ENCODE data around the gene ATRN. TPM values are rescaled to one million over a fixed set of nuclear protein-coding genes. Genes with fewer than 3 reads are reported as not detected.

Gene ATRN
- total and polyA plus RNA-seq, 4 donors, result 8.4 to 104 (median 46.0) TPM

- no peak for TF ChIP-seq CTCF (IDR thresholded peaks at IDR 0.05; ENCODE audit: low read depth, low read length, missing input control)
Observed at GRCh38 chr20:3654326-3655130, 183.7 kb downstream of the ATRN start (continued).

- Histone ChIP-seq H3K9ac (ENCODE audit: low read depth in 1 of 2, low read length in 2 of 2) (no peak overlapping the region), H3K27me3 (ENCODE audit: control insufficient read depth in 4 of 4, insufficient read depth in 4 of 4, low read length in 3 of 4) (peaks cover 0 to 5% (median 4%) of the 10 kb centered on the region in 4 donors), H3K27ac (ENCODE audit: low read depth in 1 of 2, low read length in 2 of 2) (no peak overlapping the region), H3K4me3 (ENCODE audit: low read depth in 1 of 3, low read length in 3 of 3) (no peak overlapping the region), H3K4me1 (ENCODE audit: control insufficient read depth in 4 of 4, insufficient read depth in 4 of 4, low read length in 3 of 4) (no peaks in the 10 kb centered on the region), H3K36me3 (ENCODE audit: control insufficient read depth in 4 of 4, insufficient read depth in 3 of 4, low read depth in 1 of 4, low read length in 3 of 4) (peaks cover under 1 to 5% (median 2%) of the 10 kb centered on the region in 4 donors), H3K9me3 (ENCODE audit: control insufficient read depth in 4 of 4, low read length in 3 of 4) (peaks cover 0 to 2% (median 0%) of the 10 kb centered on the region in 4 donors)
- DNase-seq (ENCODE audit: low spot score), result no peak
- no peak for TF ChIP-seq EGR1 (IDR thresholded peaks at IDR 0.05; ENCODE audit: low read depth in 2 of 2)
- no peak for TF ChIP-seq GABPA (IDR thresholded peaks at IDR 0.05 in 1 of 2, conservative IDR thresholded peaks at IDR 0.05 in 1 of 2)
- TF ChIP-seq HNF4A (conservative IDR thresholded peaks at IDR 0.05), result no peak
- no peak for TF ChIP-seq MAX (IDR thresholded peaks at IDR 0.05)
- no peak for TF ChIP-seq FOXA2 (IDR thresholded peaks at IDR 0.05)
- TF ChIP-seq ZBTB33 (IDR thresholded peaks at IDR 0.05), result no peak
- no peak for TF ChIP-seq JUND (IDR thresholded peaks at IDR 0.05)
- TF ChIP-seq RXRA (IDR thresholded peaks at IDR 0.05), result no peak
- no peak for TF ChIP-seq FOXA1 (IDR thresholded peaks at IDR 0.05)
- TF ChIP-seq YY1 (IDR thresholded peaks at IDR 0.05), result no peak
- TF ChIP-seq REST (IDR thresholded peaks at IDR 0.05), result no peak
- no peak for TF ChIP-seq CTCF (IDR thresholded peaks at IDR 0.05; ENCODE audit: low read depth, low read length, missing input control)
- TF ChIP-seq NR2F2 (IDR thresholded peaks at IDR 0.05), result no peak
- WGBS, result 94% methylated on average over 4 of the region's 4 CpGs
Observed at GRCh38 chr20:3655131-3655405, 184.2 kb downstream of the ATRN start.

Measured in liver (tissue), 9 donors.